Fibroblast of skin of back (primary cell): ENCODE results near the gene HAPLN1.

Source experiments
- DNase-seq: peaks from one replicate; pipeline ENCODE4 v3.0.0-alpha.2; 2013

Gene HAPLN1

GRCh38 chr5:83639911-83640310 is 80.7 kb downstream of the HAPLN1 start:
- DNase-seq: no peak

DNA sequence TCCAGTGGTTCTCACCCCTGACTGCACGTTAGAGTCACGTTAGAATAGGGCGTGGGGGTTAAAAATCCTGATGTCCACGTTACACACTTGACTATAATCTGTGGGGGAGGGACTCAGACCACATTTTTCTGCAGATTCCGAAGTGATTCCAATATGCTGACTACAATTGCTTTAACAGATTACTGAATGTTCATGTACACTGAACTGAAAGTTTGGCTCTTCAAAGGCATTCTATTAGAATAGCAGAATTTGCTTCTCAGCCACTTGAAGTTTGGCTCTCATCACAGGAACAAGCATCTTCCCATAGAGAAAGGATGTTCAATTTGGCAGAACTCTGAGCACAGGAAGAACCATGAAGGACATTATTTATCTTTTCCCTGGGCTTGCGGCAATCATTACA is 84.5 kb downstream of the HAPLN1 start:
- peak; percentile 43 for DNase-seq

DNA sequence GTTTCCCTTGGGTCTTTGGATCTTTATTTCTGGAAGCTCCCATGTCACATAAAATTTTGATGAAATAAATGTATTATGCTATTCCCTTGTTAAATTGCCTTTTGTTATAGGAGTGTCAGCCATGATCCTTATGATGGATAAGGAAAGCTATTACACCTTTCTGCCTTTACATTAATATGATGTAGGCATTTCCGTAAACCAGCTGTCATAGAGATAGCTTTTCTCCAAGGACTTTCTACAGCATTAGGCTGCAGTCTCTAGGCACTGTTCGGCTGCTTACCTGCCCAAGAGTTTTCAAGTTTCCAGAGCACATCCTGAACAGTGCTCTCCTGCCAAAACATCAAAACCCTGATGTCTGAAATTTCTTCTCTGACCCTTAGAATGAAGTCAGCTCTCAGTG is 87.4 kb downstream of the HAPLN1 start:
- DNase-seq: no peak

DNA sequence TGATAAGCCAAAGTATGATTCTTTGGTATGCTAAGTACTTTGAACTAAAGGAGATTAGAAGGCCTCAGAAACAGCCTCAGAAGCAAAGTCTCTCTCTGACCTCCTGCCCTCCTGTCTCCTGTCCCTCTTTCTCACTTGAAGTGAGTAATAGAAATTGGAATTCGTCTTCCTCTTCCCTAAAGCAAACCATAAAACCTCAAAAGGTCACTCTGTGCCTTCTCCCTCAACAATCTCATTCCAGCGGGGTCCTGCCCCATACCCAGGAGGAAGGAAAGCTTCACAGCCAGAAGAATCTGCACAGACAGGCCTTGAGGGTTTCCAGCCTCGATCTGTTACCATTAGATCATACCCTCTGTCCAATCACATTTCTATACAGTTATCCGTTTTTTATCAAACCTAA is 87.8 kb downstream of the HAPLN1 start:
- peak; percentile 37 for DNase-seq

GRCh38 chr5:83628360-83628759 is 92.3 kb downstream of the HAPLN1 start:
- DNase-seq: peak; percentile 6

DNA sequence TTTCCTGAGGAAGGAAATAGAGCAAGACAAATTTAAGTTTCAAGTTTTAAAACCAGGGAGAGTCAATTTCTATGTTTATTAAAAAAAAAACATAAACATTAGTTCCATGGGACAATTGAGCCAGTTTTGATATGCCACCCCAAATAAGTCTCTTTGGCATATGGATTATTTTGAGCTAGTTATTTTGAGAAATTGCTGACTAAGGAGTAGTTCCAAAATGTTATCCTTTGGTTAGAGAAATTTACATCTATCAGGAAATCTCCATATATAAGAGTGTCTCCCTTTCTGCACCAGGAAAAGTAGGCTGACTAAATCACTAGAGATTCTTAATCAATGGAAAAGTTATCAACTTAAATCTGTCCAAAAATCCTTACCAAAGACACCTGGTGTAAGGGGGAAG is 105.8 kb downstream of the HAPLN1 start:
- DNase-seq: no peak

DNA sequence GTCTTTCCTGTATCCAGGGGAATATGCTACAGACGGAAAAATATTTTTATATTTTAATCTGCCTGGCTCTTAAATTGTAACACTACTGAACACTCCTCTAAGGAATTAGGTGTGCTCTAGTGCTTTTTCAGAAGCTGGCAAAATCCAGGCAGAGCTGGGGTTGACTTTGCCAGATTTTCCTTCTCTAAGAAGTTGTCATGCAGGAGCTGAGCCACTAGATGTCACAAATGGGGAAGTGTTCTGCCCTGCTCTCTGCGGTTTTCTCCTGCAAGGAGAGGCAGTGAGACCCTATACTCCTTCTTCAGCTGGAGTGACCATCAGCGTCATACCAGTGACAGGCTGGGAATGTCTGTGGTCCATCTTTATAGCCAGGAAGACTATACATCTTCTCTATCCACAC is 112.5 kb downstream of the HAPLN1 start:
- peak; percentile 60 for DNase-seq

DNA sequence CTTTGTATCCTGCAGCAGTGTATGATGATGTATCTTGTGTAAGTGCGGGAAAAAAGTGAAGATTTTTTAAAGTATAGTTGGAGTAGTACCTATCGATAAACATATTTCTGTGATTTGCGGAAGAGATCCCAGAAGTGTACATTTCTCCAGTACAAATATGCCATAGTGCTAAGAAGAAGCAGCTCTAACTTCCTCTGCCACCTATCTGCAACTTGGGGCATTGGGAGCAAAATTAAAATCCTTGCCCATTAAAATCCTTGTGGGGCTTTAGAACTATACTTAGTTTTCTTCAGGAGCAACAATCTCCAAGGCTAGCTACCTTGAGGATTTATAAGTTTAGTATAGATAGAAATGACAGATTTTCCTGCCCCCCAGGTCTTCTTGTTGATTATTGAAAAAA is 125.4 kb downstream of the HAPLN1 start:
- no peak for DNase-seq

- DNase-seq: no peak
These were observed 129.7 kb downstream of the HAPLN1 start for GRCh38 chr5:83590966-83591365.

- DNase-seq: no peak
These were observed 130.9 kb downstream of the HAPLN1 start for GRCh38 chr5:83589786-83590185.
